Nephron (organoid): Measurements from ENCODE around the gene ANKHD1.

Experiments used
- H3K27ac Mint-ChIP-seq, 3 experiments: 2 replicates each; pipeline ENCODE4 v1.8.0; 2020; ENCODE audit warnings: mixed read lengths in 3 of 3, mild to moderate bottlenecking in 2 of 3, moderate library complexity in 1 of 3
- H3K27me3 Mint-ChIP-seq: 2 replicates; pipeline ENCODE4 v1.8.0; 2021; ENCODE audit warnings: low read depth, mild to moderate bottlenecking, moderate library complexity, mixed read lengths
- H3K36me3 Mint-ChIP-seq: 2 replicates; pipeline ENCODE4 v1.8.0; 2020; ENCODE audit warnings: low read depth, mixed read lengths
- H3K4me1 Mint-ChIP-seq: 2 replicates; pipeline ENCODE4 v1.8.0; 2020; ENCODE audit warnings: mixed read lengths
- H3K4me3 Mint-ChIP-seq, 3 experiments: 2 replicates each; pipeline ENCODE4 v1.8.0; 2020; ENCODE audit warnings: mild to moderate bottlenecking in 3 of 3, mixed read lengths in 3 of 3, moderate library complexity in 2 of 3
- H3K9me3 Mint-ChIP-seq: 2 replicates; pipeline ENCODE4 v1.8.0; 2020; ENCODE audit warnings: mixed read lengths
- TF ChIP-seq, protein P1 (sequence below), 3 experiments: fragments of 200-600 bp; sonication (generic); IDR thresholded peaks; one replicate each; pipeline ENCODE4 v1.5.0; 2021; ENCODE audit warnings: antibody characterized with exemption in 3 of 3; ENCODE audit not compliant: unreplicated experiment in 3 of 3

The ANKHD1 gene

DNA sequence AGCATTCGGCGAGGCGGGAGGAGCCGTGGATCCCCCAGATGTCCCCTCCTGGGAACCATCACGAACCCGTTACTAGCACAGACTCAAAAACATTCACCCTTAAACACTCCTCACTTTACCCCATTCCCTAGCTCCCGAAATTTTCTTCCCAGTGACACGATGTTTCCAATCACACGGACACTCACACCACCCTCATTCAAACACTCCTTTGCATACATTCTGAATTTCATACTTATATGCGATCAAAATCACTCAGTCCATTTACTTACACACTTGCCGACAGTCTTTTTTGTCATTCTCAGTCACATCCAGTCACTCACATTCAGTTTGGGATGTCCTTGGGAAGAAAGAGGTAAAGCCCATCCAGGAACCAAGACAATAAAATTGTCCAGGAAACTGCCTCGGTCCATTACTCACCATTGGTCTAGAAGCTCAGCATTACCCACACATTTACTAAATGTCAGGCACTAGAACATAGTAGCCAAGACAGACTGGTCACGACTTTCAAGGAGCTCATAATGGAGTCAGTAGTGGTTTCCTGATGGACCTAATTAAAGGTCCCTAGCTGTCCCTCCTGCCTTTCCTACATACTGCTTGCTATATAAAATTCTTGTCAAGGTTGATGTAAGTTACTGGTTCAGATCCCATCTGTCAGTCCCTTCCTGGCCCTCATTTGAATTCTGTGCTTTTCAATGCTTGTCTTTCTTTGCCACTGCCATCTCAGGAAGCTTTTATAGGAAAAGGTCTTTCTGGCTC lies 163.6 kb downstream of the ANKHD1 start:
- Mint-ChIP-seq H3K9me3 (no peaks in the 10 kb centered on the region), H3K27ac (peak overlapping the region; percentile 76 to 92 (median 88)), H3K4me3 (peak overlapping the region; percentile 92 to 99 (median 96)), H3K36me3 (peaks cover 24% of the 10 kb centered on the region), H3K4me1 (peaks cover 46% of the 10 kb centered on the region), H3K27me3 (peaks cover 4% of the 10 kb centered on the region)
- TF ChIP-seq, protein P1, sequence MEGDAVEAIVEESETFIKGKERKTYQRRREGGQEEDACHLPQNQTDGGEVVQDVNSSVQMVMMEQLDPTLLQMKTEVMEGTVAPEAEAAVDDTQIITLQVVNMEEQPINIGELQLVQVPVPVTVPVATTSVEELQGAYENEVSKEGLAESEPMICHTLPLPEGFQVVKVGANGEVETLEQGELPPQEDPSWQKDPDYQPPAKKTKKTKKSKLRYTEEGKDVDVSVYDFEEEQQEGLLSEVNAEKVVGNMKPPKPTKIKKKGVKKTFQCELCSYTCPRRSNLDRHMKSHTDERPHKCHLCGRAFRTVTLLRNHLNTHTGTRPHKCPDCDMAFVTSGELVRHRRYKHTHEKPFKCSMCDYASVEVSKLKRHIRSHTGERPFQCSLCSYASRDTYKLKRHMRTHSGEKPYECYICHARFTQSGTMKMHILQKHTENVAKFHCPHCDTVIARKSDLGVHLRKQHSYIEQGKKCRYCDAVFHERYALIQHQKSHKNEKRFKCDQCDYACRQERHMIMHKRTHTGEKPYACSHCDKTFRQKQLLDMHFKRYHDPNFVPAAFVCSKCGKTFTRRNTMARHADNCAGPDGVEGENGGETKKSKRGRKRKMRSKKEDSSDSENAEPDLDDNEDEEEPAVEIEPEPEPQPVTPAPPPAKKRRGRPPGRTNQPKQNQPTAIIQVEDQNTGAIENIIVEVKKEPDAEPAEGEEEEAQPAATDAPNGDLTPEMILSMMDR (IDR thresholded peaks at IDR 0.05; ENCODE audit: unreplicated experiment in 3 of 3), result no peak

DNA sequence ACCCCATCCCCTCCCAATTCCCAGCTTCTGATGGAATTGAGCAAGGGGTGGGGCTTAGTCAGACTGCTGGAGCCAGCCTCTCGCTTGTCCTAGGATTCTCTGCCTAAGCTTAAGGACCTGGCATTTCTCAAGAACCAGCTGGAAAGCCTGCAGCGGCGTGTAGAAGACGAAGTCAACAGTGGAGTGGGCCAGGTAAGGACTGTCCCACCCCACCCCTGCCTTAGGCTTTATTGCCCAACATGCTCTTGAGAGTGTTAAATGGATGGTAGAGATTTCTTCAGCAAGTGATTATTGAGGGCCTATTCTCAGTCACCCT lies 164.1 kb downstream of the ANKHD1 start:
- TF ChIP-seq, protein P1 (IDR thresholded peaks at IDR 0.05; ENCODE audit: unreplicated experiment in 3 of 3), result no peak
- H3K27ac Mint-ChIP-seq, result peak overlapping the region in 2 of 3 experiments; percentile 76 to 92
- H3K36me3 Mint-ChIP-seq, result peaks cover 21% of the 10 kb centered on the region
- peaks cover 46% of the 10 kb centered on the region for H3K4me1 Mint-ChIP-seq
- H3K4me3 Mint-ChIP-seq, result peak overlapping the region; percentile 92 to 99 (median 96)
- H3K27me3 Mint-ChIP-seq, result peaks cover 4% of the 10 kb centered on the region
- no peaks in the 10 kb centered on the region for H3K9me3 Mint-ChIP-seq

DNA sequence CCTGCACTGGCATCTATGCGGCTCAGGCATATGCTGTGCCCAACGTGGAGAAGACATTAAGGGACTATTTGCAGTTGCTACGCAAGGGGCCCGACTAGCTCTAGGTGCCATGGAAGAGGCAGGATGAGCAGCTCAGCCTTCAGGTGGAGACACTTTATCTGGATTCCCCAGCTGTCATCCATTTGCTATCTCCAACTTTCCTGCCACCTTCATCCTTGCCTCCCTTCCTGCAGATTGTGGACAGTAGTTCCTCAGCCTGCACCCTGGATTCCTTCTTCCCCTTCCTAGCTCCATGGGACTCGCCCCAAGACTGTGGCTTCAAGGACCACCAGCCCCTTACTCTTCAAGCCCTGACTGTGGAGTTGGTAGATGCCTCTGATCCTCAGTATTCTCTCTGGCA lies 165.0 kb downstream of the ANKHD1 start:
- H3K4me1 Mint-ChIP-seq, result peaks cover 41% of the 10 kb centered on the region

DNA sequence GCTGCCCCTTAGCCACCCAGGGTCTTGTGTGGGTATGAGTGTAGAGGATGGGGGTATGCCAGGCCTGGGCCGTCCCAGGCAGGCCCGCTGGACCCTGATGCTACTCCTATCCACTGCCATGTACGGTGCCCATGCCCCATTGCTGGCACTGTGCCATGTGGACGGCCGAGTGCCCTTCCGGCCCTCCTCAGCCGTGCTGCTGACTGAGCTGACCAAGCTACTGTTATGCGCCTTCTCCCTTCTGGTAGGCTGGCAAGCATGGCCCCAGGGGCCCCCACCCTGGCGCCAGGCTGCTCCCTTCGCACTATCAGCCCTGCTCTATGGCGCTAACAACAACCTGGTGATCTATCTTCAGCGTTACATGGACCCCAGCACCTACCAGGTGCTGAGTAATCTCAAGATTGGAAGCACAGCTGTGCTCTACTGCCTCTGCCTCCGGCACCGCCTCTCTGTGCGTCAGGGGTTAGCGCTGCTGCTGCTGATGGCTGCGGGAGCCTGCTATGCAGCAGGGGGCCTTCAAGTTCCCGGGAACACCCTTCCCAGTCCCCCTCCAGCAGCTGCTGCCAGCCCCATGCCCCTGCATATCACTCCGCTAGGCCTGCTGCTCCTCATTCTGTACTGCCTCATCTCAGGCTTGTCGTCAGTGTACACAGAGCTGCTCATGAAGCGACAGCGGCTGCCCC lies 165.6 kb downstream of the ANKHD1 start:
- Mint-ChIP-seq H3K4me1 (peaks cover 41% of the 10 kb centered on the region), H3K9me3 (no peaks in the 10 kb centered on the region), H3K27ac (no peak overlapping the region), H3K27me3 (no peaks in the 10 kb centered on the region), H3K4me3 (peak overlapping the region; percentile 59 to 99 (median 80)), H3K36me3 (peaks cover 17% of the 10 kb centered on the region)
- TF ChIP-seq, protein P1 (IDR thresholded peaks at IDR 0.05; ENCODE audit: unreplicated experiment in 3 of 3), result no peak

More for the DNA sequence above, 165.0 kb downstream of the ANKHD1 start:
- H3K36me3 Mint-ChIP-seq, result peaks cover 17% of the 10 kb centered on the region
- no peaks in the 10 kb centered on the region for H3K27me3 Mint-ChIP-seq
- peak overlapping the region; percentile 59 to 99 (median 80) for H3K4me3 Mint-ChIP-seq
- H3K9me3 Mint-ChIP-seq, result no peaks in the 10 kb centered on the region
- no peak overlapping the region for H3K27ac Mint-ChIP-seq
- TF ChIP-seq, protein P1 (IDR thresholded peaks at IDR 0.05; ENCODE audit: unreplicated experiment in 3 of 3), result no peak

DNA sequence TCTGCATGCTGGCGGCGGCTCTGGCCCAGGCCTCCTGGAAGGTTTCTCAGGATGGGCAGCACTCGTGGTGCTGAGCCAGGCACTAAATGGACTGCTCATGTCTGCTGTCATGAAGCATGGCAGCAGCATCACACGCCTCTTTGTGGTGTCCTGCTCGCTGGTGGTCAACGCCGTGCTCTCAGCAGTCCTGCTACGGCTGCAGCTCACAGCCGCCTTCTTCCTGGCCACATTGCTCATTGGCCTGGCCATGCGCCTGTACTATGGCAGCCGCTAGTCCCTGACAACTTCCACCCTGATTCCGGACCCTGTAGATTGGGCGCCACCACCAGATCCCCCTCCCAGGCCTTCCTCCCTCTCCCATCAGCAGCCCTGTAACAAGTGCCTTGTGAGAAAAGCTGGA lies 166.2 kb downstream of the ANKHD1 start:
- H3K4me1 Mint-ChIP-seq, result peaks cover 36% of the 10 kb centered on the region
- peaks cover 17% of the 10 kb centered on the region for H3K36me3 Mint-ChIP-seq
- no peaks in the 10 kb centered on the region for H3K27me3 Mint-ChIP-seq
- TF ChIP-seq, protein P1 (IDR thresholded peaks at IDR 0.05; ENCODE audit: unreplicated experiment in 3 of 3), result no peak
- peak overlapping the region; percentile 55 to 99 (median 80) for H3K4me3 Mint-ChIP-seq
- H3K27ac Mint-ChIP-seq, result no peak overlapping the region
- no peaks in the 10 kb centered on the region for H3K9me3 Mint-ChIP-seq
